H1 (cell line): ENCODE measurements around the gene ALG1. TPM values are rescaled to one million over a fixed set of nuclear protein-coding genes. Genes with fewer than 3 reads are reported as not detected.
"Not testable (repeated sequence)": the region's sequence is repeated elsewhere in the genome, so short reads cannot be mapped to it uniquely, and the experiment has no call there.

Experiments
- CTCF ChIA-PET: fragments of 300-600 bp; sonication (Branson Sonifier 250); formaldehyde crosslinking; loops from one replicate; lab custom pipeline; 2021; ENCODE audit not compliant: partially characterized antibody; lab: Charles Lee
- POLR2A ChIA-PET: fragments of 300-600 bp; sonication (Branson Sonifier 250); formaldehyde crosslinking; loops from one replicate; lab custom pipeline; 2021; ENCODE audit warnings: inconsistent platforms; ENCODE audit not compliant: partially characterized antibody; lab: Charles Lee
- DNase-seq, 2 experiments: peaks; one replicate each; pipeline versions ENCODE4 v3.0.0 to v3.0.0-alpha.2; 2010 to 2022; ENCODE audit warnings: low spot score in 2 of 2, low read depth in 1 of 2, mixed read lengths in 1 of 2
- FAIRE-seq: peaks from 2 replicates; lab custom pipeline; 2011; peaks lifted over from hg19 to GRCh38; lab: Jason Lieb, UNC
- H2AFZ ChIP-seq: 2 replicates; pipeline ENCODE4 v1.8.1; 2012; ENCODE audit warnings: low read length, inconsistent platforms
- H2AK5ac ChIP-seq: 2 replicates; pipeline ENCODE4 v1.6.1; 2013; ENCODE audit warnings: low read depth, low read length
- H2BK120ac ChIP-seq: replicated peaks from 2 replicates; pipeline ENCODE3; 2013; ENCODE audit warnings: low read depth, low read length, inconsistent platforms
- H2BK12ac ChIP-seq: 2 replicates; pipeline ENCODE4 v1.6.1; 2013; ENCODE audit warnings: low read depth, low read length
- H2BK15ac ChIP-seq: 2 replicates; pipeline ENCODE4 v1.6.1; 2013; ENCODE audit warnings: low read length
- H2BK20ac ChIP-seq: 2 replicates; pipeline ENCODE4 v1.6.1; 2013; ENCODE audit warnings: low read length
- H2BK5ac ChIP-seq: 2 replicates; pipeline ENCODE4 v1.6.1; 2013; ENCODE audit warnings: low read depth, low read length
- H3K14ac ChIP-seq: 2 replicates; pipeline ENCODE4 v1.6.1; 2013; ENCODE audit warnings: inconsistent platforms; ENCODE audit not compliant: insufficient read length
- H3K18ac ChIP-seq: 2 replicates; pipeline ENCODE4 v1.6.1; 2013; ENCODE audit warnings: low read length; ENCODE audit errors: extremely low read depth
- H3K23ac ChIP-seq: 2 replicates; pipeline ENCODE4 v1.6.1; 2013; ENCODE audit warnings: inconsistent platforms; ENCODE audit not compliant: insufficient read length
- H3K23me2 ChIP-seq: 2 replicates; pipeline ENCODE4 v1.6.1; 2013; ENCODE audit warnings: low read depth, low read length
- H3K27ac ChIP-seq: 2 replicates; pipeline ENCODE4 v1.6.1; 2011; ENCODE audit warnings: low read depth, low read length, inconsistent platforms
- H3K27me3 ChIP-seq, 4 experiments: replicated peaks in 1 of 4; 1 replicate in 1 of 4; 2 replicates in 3 of 4; pipeline versions ENCODE4 v1.6.1 to v1.8.1; 2011 to 2013; ENCODE audit warnings: low read length in 3 of 4, mild to moderate bottlenecking in 3 of 4, inconsistent platforms in 2 of 4, mixed read lengths in 2 of 4, moderate library complexity in 1 of 4; ENCODE audit not compliant: control insufficient read depth in 3 of 4, insufficient read depth in 3 of 4; ENCODE audit errors: extremely low read depth in 1 of 4
- H3K36me3 ChIP-seq, 4 experiments: 2 replicates each; pipeline versions ENCODE4 v1.6.1 to v1.8.1; 2011 to 2013; ENCODE audit warnings: mild to moderate bottlenecking in 4 of 4, low read length in 3 of 4, moderate library complexity in 2 of 4, control low read depth in 1 of 4, inconsistent platforms in 1 of 4; ENCODE audit not compliant: insufficient read depth in 4 of 4, control insufficient read depth in 2 of 4
- H3K4ac ChIP-seq: replicated peaks from 2 replicates; pipeline ENCODE3; 2013; ENCODE audit warnings: low read length, low read depth, mixed read lengths, inconsistent platforms; ENCODE audit not compliant: insufficient read length
- H3K4me1 ChIP-seq, 4 experiments: replicated peaks in 1 of 4; 1 replicate in 1 of 4; 2 replicates in 3 of 4; pipeline versions ENCODE4 v1.6.1 to v1.8.1; 2011 to 2013; ENCODE audit warnings: low read length in 3 of 4, inconsistent platforms in 2 of 4, mixed read lengths in 1 of 4; ENCODE audit not compliant: insufficient read depth in 4 of 4, control insufficient read depth in 3 of 4
- H3K4me2 ChIP-seq, 2 experiments: 2 replicates each; pipeline versions ENCODE4 v1.6.1 to v1.8.1; 2011 to 2013; ENCODE audit warnings: low read depth in 2 of 2, low read length in 2 of 2, control low read depth in 1 of 2, inconsistent platforms in 1 of 2, mild to moderate bottlenecking in 1 of 2; ENCODE audit not compliant: insufficient read depth in 1 of 2
- H3K4me3 ChIP-seq, 4 experiments: fragments of 200-600, 300-600 bp in 1 of 4; sonication (generic), shearing (Covaris generic), sonication (Bioruptor Twin) in 1 of 4; 2 replicates each; pipeline versions ENCODE4 v1.5.1 to v1.8.1; 2011 to 2016; ENCODE audit warnings: low read length in 4 of 4, low read depth in 3 of 4, control low read depth in 2 of 4, inconsistent platforms in 2 of 4, mild to moderate bottlenecking in 2 of 4, mixed read lengths in 1 of 4, moderate library complexity in 1 of 4; ENCODE audit not compliant: insufficient read depth in 2 of 4; ENCODE audit errors: extremely low read depth in 1 of 4
- H3K56ac ChIP-seq: replicated peaks from 2 replicates; pipeline ENCODE3; 2013; ENCODE audit warnings: low read depth, mild to moderate bottlenecking, mixed read lengths, low read length, inconsistent platforms; ENCODE audit not compliant: insufficient read length
- H3K79me1 ChIP-seq: 2 replicates; pipeline ENCODE4 v1.6.1; 2013; ENCODE audit warnings: low read depth, low read length, control low read depth
- H3K79me2 ChIP-seq, 2 experiments: 2 replicates each; pipeline versions ENCODE4 v1.6.1 to v1.8.1; 2012 to 2013; ENCODE audit warnings: low read length in 2 of 2, mild to moderate bottlenecking in 2 of 2, inconsistent platforms in 1 of 2; ENCODE audit not compliant: insufficient read depth in 2 of 2, control insufficient read depth in 1 of 2
- H3K9ac ChIP-seq, 4 experiments: replicated peaks in 1 of 4; 1 replicate in 1 of 4; 2 replicates in 3 of 4; pipeline versions ENCODE4 v1.6.1 to v1.8.1; 2011 to 2013; ENCODE audit warnings: low read depth in 3 of 4, low read length in 3 of 4, control low read depth in 2 of 4, mild to moderate bottlenecking in 2 of 4, moderate library complexity in 2 of 4, inconsistent platforms in 1 of 4; ENCODE audit errors: extremely low read depth in 1 of 4
- H3K9me3 ChIP-seq, 2 experiments: 2 replicates each; pipeline versions ENCODE4 v1.6.1 to v1.8.1; 2012 to 2013; ENCODE audit warnings: mild to moderate bottlenecking in 2 of 2, moderate library complexity in 2 of 2, control low read depth in 1 of 2, inconsistent platforms in 1 of 2, low read depth in 1 of 2, low read length in 1 of 2, mixed read lengths in 1 of 2; ENCODE audit not compliant: insufficient read depth in 2 of 2
- H4K20me1 ChIP-seq, 2 experiments: replicated peaks in 1 of 2; 2 replicates each; pipeline versions ENCODE3 to v1.8.1; 2011 to 2013; ENCODE audit warnings: inconsistent platforms in 2 of 2, low read length in 2 of 2, mild to moderate bottlenecking in 1 of 2; ENCODE audit not compliant: insufficient read depth in 2 of 2, control insufficient read depth in 1 of 2
- H4K5ac ChIP-seq: 2 replicates; pipeline ENCODE4 v1.6.1; 2013; ENCODE audit warnings: low read length, low read depth, mixed read lengths, inconsistent platforms; ENCODE audit not compliant: insufficient read length
- H4K8ac ChIP-seq: 2 replicates; pipeline ENCODE4 v1.8.0; 2013; ENCODE audit warnings: mild to moderate bottlenecking, moderate library complexity, low read length, inconsistent platforms; ENCODE audit not compliant: insufficient read depth; ENCODE audit errors: extremely low read depth
- H4K91ac ChIP-seq: replicated peaks from 2 replicates; pipeline ENCODE3; 2013; ENCODE audit warnings: low read length, mixed read lengths, inconsistent platforms; ENCODE audit not compliant: insufficient read length
- WGBS, 2 experiments: shearing (Covaris generic) in 1 of 2; methylation state at CpG; one replicate each; pipeline versions ENCODE4 v1.1.6 to v1.1.7; 2013 to 2015; ENCODE audit warnings: low lambda C conversion rate in 2 of 2, mixed read lengths in 2 of 2, inconsistent platforms in 1 of 2, low coverage in 1 of 2, missing lambda C conversion rate in 1 of 2; ENCODE audit not compliant: insufficient replicate concordance in 2 of 2, insufficient coverage in 1 of 2, insufficient read length in 1 of 2; ENCODE audit errors: extremely low coverage in 1 of 2, missing lambda C conversion rate in 1 of 2; 5-methylcytosine and 5-hydroxymethylcytosine counted together
- polyA plus RNA-seq, 7 experiments: library from polyadenylated mRNA; depleted of rRNA in 3 of 7; stranded (reverse) in 5 of 7; unstranded in 2 of 7; fragments of >200 nt in 5 of 7; fragments of 200-250 nt in 2 of 7; gene quantifications; 1 replicate in 5 of 7; 2 replicates in 1 of 7; 4 replicates in 1 of 7; pipeline versions ENCODE4 v1.2.1 to v1.2.3, GENCODE V29; 2011 to 2013; ENCODE audit warnings: missing spikeins in 2 of 7, mixed read lengths in 2 of 7
- total RNA-seq: library from RNA; stranded (reverse); fragmentation: NEBNext Ultra II Directional; extraction: Animal tissue kit (Norgen Biotek cat#: 25700); gene quantifications from 2 replicates; pipeline ENCODE4 v1.2.1, GENCODE V29; 2021

ALG1 gene
- total and polyA plus RNA-seq, 2 of the 8 experiments (the other 6 are each of a cell fraction or from before 2014, with no cell fraction given): 34.8 to 46.5 TPM

DNA sequence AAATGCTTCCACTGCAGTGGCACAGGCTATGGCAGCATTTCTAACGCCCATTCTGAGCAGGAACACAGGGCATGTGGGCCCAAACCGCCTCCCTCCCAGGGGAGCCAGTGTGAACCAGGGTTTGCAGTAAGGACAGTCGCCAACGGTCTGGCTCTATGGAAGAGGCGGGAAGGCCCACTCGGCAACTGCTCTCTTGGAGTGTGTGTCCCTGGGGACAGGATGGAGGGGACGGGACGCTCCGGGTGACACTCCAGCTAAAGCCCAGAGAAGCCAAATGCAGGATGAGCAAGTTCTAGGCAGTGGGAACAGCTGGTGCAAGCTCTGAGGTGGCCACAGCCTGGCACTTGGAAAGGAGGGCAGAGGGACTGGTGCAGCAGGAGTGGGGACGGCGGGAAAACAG is 22.1 kb downstream of the ALG1 start:
- not testable (repeated sequence) for H2BK12ac ChIP-seq, H3K4ac ChIP-seq, H3K23me2 ChIP-seq, H4K20me1 ChIP-seq, H3K56ac ChIP-seq, FAIRE-seq, H3K79me2 ChIP-seq, H3K27me3 ChIP-seq, H2BK15ac ChIP-seq, DNase-seq, H2BK5ac ChIP-seq, H3K23ac ChIP-seq, H3K79me1 ChIP-seq, H4K91ac ChIP-seq, H3K9ac ChIP-seq, H3K4me2 ChIP-seq, H2BK120ac ChIP-seq, H3K4me3 ChIP-seq, H3K14ac ChIP-seq, H4K5ac ChIP-seq, H3K18ac ChIP-seq, H2BK20ac ChIP-seq, H3K9me3 ChIP-seq, H2AFZ ChIP-seq, H3K4me1 ChIP-seq, H4K8ac ChIP-seq, H3K27ac ChIP-seq, H2AK5ac ChIP-seq
- CTCF ChIA-PET: interaction anchor here (0.7 to 27.9 kb wide), 4 partner anchors 9 to 69 kb away, joined by 3 to 625 read pairs (median 5); partner anchors contain the start of gene C16orf89
- POLR2A ChIA-PET: interaction anchor here (1.5 kb wide), 1 partner anchor 43 kb away, joined by 4 read pairs; no protein-coding TSS in a partner anchor
- WGBS, 2 experiments: 94% methylated on average over 10 of the region's 11 CpGs; no CpG with 5 or more reads in 1 of the 2 experiments
- H3K36me3 ChIP-seq: peaks cover 0 to 15% (median 5%) of the 10 kb centered on the region in 4 experiments; a peak in 5 of 8 replicates
